ENCODE results near the gene ZAP70.

Gene ZAP70

DNA sequence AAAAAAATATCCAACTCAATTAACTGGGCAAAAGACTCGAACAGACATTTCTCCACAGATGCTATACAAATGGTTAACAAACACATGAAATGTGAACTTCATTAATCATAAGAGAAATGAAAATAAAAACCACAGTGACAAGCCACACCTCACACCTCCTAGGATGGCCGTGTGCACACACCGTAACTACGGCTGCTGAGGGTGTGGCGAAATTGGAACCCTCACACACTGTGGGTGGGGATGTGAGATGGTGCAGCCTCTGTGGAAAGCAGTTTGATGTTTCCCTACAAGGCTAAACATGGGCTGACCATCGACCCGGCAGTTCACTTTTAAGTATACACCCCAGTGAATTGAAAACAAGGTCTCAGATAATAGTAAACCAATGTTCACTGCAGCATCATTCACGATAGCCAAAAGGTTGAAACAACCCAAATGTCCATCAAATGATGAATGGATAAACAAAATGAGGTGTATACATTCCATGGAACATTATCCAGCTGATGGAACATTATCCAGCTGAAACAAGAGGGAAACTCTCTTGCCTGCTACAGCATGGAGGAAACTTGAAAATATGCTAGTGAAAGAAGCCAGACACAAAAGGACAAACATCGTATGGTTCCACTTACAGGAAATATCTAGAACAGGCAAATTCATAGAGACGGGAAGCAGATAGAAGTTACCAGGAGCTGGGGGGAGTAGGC is 32.2 kb downstream of the ZAP70 start:
- ChIA-PET CTCF (no interaction called here), POLR2A (no interaction called here)
- TF ChIP-seq FOXK2 (IDR thresholded peaks at IDR 0.05) (no peak), FOXM1 (IDR thresholded peaks at IDR 0.05; ENCODE audit: borderline replicate concordance) (no peak), TARDBP (IDR thresholded peaks at IDR 0.05) (no peak), ELF4 (IDR thresholded peaks at IDR 0.05) (no peak), HDGF (IDR thresholded peaks at IDR 0.05; ENCODE audit: borderline replicate concordance) (no peak), NFRKB (IDR thresholded peaks at IDR 0.05) (no peak)
- TF ChIP-seq, protein P1, sequence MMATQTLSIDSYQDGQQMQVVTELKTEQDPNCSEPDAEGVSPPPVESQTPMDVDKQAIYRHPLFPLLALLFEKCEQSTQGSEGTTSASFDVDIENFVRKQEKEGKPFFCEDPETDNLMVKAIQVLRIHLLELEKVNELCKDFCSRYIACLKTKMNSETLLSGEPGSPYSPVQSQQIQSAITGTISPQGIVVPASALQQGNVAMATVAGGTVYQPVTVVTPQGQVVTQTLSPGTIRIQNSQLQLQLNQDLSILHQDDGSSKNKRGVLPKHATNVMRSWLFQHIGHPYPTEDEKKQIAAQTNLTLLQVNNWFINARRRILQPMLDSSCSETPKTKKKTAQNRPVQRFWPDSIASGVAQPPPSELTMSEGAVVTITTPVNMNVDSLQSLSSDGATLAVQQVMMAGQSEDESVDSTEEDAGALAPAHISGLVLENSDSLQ (IDR thresholded peaks at IDR 0.05), result no peak
- no peak for DNase-seq (ENCODE audit: extremely low spot score)

DNA sequence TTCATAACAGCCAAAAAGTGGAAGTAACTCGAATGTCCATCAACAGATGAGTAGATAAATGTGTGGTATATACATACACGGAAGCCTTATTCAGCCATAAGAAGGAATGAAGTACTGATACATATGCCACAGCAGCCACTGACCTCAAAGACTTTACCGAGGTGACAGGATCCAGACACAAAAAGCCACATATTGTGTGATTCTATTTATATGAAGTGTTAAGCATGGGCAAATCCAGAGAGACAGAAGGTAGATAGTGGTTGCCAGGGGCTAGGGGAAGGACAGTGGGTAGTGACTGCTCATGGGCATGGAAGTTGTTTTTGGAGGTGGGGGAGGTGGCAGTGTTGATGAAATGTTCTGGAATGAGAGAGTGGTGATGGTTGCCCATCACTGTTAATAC is 33.9 kb downstream of the ZAP70 start:
- no peak for DNase-seq (ENCODE audit: extremely low spot score)
- ChIA-PET POLR2A (no interaction called here), CTCF (no interaction called here)
- TF ChIP-seq L3MBTL2 (conservative IDR thresholded peaks at IDR 0.05) (no peak), SUZ12 (IDR thresholded peaks at IDR 0.05) (no peak), TARDBP (IDR thresholded peaks at IDR 0.05) (no peak), SP1 (IDR thresholded peaks at IDR 0.05) (no peak), FOXK2 (IDR thresholded peaks at IDR 0.05) (no peak), NFRKB (IDR thresholded peaks at IDR 0.05) (no peak), FOXM1 (IDR thresholded peaks at IDR 0.05; ENCODE audit: borderline replicate concordance) (no peak), LEF1 (IDR thresholded peaks at IDR 0.05; ENCODE audit: borderline replicate concordance) (no peak), BHLHE40 (IDR thresholded peaks at IDR 0.05; ENCODE audit: borderline replicate concordance) (no peak)
- TF ChIP-seq, protein P1 (IDR thresholded peaks at IDR 0.05), result no peak

DNA sequence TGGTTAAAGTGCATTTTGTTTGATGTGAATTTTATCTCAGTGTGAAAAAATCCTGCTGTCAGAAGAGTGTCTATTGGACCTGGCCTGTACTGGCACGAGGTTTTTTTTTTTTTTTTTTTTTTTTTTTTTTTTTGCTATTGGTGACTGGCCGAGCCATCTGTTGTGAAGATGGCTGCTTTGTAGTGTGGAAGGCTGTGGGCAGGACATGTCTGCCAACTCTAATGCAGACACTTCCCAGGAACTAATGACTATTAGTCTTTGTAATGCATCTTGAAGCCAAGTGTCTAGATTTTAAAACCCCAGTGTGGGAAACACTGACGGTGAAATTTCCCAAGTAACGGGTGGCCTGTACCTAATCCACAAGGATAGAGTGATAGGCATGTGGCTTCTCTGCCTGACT is 34.3 kb downstream of the ZAP70 start:
- ChIA-PET POLR2A (no interaction called here), CTCF (interaction anchor here (1.3 to 1.5 kb wide), 5 partner anchors 14 to 49 kb away, joined by 3 to 5 read pairs (median 4); no protein-coding TSS in a partner anchor)
- no peak for DNase-seq (ENCODE audit: extremely low spot score)
- no peak for TF ChIP-seq ARNT (IDR thresholded peaks at IDR 0.05)

DNA sequence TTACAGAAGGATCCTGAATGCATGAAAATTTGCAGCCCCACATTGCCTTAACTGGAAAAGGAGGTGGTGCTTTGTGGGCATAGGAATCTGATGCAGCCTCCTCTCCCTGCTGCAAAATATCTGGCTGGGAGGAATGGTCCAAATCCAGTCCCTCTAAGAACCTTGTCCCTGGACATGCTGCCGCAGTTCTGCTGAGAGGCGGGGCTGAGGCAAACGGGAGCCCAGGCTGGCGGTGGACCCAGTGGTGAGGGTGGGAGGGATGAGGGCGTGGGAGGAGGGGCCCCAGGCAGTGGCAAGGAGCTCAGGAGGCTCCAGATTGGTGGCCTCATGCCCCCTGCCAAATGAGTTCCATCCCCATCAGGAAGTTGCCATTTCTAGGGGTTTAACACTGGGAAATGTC is 36.2 kb downstream of the ZAP70 start:
- no peak for DNase-seq (ENCODE audit: extremely low spot score)
- ChIA-PET CTCF (no interaction called here), POLR2A (no interaction called here)
- no peak for TF ChIP-seq FOXA1 (IDR thresholded peaks at IDR 0.05)
- no peak for TF ChIP-seq FOXK2 (IDR thresholded peaks at IDR 0.05)
- no peak for TF ChIP-seq FOXM1 (IDR thresholded peaks at IDR 0.05; ENCODE audit: borderline replicate concordance)
- TF ChIP-seq NFRKB (IDR thresholded peaks at IDR 0.05), result no peak
- no peak for TF ChIP-seq BHLHE40 (IDR thresholded peaks at IDR 0.05; ENCODE audit: borderline replicate concordance)
- no peak for TF ChIP-seq ZNF384 (IDR thresholded peaks at IDR 0.05)
- no peak for TF ChIP-seq ELF4 (IDR thresholded peaks at IDR 0.05)
- TF ChIP-seq SUZ12 (IDR thresholded peaks at IDR 0.05), result no peak

DNA sequence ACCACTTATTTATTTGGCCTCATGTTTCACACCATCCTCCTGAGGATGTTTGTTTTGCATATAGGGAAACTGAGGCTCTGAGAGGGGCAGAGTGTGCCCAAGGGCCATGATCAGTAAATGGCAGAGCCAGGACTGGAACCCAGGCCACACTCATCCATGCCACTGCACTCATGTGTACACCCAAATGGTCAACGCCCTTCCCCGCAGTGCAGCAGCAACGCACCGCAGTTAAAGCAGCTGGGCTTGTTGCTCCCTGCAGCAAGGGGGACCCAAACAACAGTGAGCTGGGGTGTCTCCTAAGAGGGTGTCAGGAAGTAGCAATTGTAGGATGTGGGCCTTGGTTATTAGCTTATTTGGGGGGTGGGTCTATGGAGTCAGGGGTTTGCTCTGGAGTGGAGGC is 36.6 kb downstream of the ZAP70 start:
- CTCF ChIA-PET, result no interaction called here

DNA sequence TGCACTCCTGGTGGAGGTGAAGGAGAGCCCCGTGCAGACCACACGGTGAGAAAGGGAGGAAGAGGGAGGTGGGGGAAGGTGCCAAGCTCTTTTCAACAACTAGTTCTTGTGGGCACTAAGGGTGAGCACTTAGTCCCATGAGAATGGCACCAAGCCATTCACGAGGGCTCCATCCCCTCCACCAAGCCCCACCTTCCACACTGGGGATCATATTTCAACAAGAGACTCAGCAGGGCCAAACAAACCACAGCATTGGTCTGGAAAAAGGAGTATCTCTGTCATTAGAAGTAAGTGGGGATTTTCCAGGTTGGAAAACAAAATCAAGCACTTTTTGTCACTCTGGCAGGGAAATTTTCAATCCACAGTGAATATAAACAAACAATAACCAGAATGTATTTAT is 38.4 kb downstream of the ZAP70 start:
- ChIA-PET POLR2A (interaction anchor here (0.9 kb wide), 1 partner anchor 11 kb away, joined by 3 read pairs; no protein-coding TSS in a partner anchor), CTCF (interaction anchor here (0.6 to 1.1 kb wide), 3 partner anchors 11 to 161 kb away, joined by 3 to 5 read pairs (median 3); no protein-coding TSS in a partner anchor)
- DNase-seq (ENCODE audit: extremely low spot score), result no peak

More for the DNA sequence above, 36.6 kb downstream of the ZAP70 start:
- no peak for TF ChIP-seq NFRKB (IDR thresholded peaks at IDR 0.05)
- no peak for TF ChIP-seq FOXK2 (IDR thresholded peaks at IDR 0.05)
- no peak for TF ChIP-seq BHLHE40 (IDR thresholded peaks at IDR 0.05; ENCODE audit: borderline replicate concordance)
- TF ChIP-seq CTBP1 (IDR thresholded peaks at IDR 0.05; ENCODE audit: borderline replicate concordance), result no peak
- no peak for TF ChIP-seq SP1 (IDR thresholded peaks at IDR 0.05)
- no peak for TF ChIP-seq HDGF (IDR thresholded peaks at IDR 0.05; ENCODE audit: borderline replicate concordance)
- TF ChIP-seq L3MBTL2 (conservative IDR thresholded peaks at IDR 0.05), result no peak
- TF ChIP-seq FOXM1 (IDR thresholded peaks at IDR 0.05; ENCODE audit: borderline replicate concordance), result no peak
- TF ChIP-seq FOXA1 (IDR thresholded peaks at IDR 0.05), result no peak
- TF ChIP-seq SUZ12 (IDR thresholded peaks at IDR 0.05), result no peak
- no peak for TF ChIP-seq TARDBP (IDR thresholded peaks at IDR 0.05)
- TF ChIP-seq, protein P1 (IDR thresholded peaks at IDR 0.05), result no peak
- no peak for TF ChIP-seq ZNF384 (IDR thresholded peaks at IDR 0.05)
- no peak for TF ChIP-seq ELF4 (IDR thresholded peaks at IDR 0.05)
- no peak for TF ChIP-seq ARNT (IDR thresholded peaks at IDR 0.05)
- TF ChIP-seq LEF1 (IDR thresholded peaks at IDR 0.05; ENCODE audit: borderline replicate concordance), result no peak
- POLR2A ChIA-PET, result no interaction called here
- no peak for DNase-seq (ENCODE audit: extremely low spot score)

More for the DNA sequence above, 38.4 kb downstream of the ZAP70 start:
- no peak for TF ChIP-seq FOXM1 (IDR thresholded peaks at IDR 0.05; ENCODE audit: borderline replicate concordance)
- TF ChIP-seq SUZ12 (IDR thresholded peaks at IDR 0.05), result no peak
- TF ChIP-seq SP1 (IDR thresholded peaks at IDR 0.05), result no peak
- no peak for TF ChIP-seq TARDBP (IDR thresholded peaks at IDR 0.05)
- no peak for TF ChIP-seq ARNT (IDR thresholded peaks at IDR 0.05)
- no peak for TF ChIP-seq LEF1 (IDR thresholded peaks at IDR 0.05; ENCODE audit: borderline replicate concordance)

All from HEK293T (cell line).